ENCODE results near the gene GNAS.
"Not testable (repeated sequence)": the region's sequence is repeated elsewhere in the genome, so short reads cannot be mapped to it uniquely, and the experiment has no call there.

Gene GNAS

GRCh38 chr20:58816957-58817651 lies 35.4 kb upstream of the GNAS start:
- Histone ChIP-seq H3K4me1 (ENCODE audit: control insufficient read depth in 1 of 2, insufficient read depth in 1 of 2, low read depth in 1 of 2, low read length in 1 of 2) (no peaks in the 10 kb centered on the region), H3K4me3 (ENCODE audit: low read depth in 1 of 2, low read length in 1 of 2) (no peak overlapping the region), H3K27me3 (no peaks in the 10 kb centered on the region), H3K27ac (no peak overlapping the region), H3K36me3 (no peaks in the 10 kb centered on the region), H3K9me3 (no peaks in the 10 kb centered on the region)
- no peak for TF ChIP-seq CTCF (IDR thresholded peaks at IDR 0.05)

GRCh38 chr20:58817748-58818147 lies 34.8 kb upstream of the GNAS start:
- H3K27me3 ChIP-seq: no peaks in the 10 kb centered on the region
- H3K36me3 ChIP-seq: no peaks in the 10 kb centered on the region

GRCh38 chr20:58818586-58819285 lies 33.8 kb upstream of the GNAS start:
- TF ChIP-seq CTCF (IDR thresholded peaks at IDR 0.05): no peak
- Histone ChIP-seq H3K27me3 (no peaks in the 10 kb centered on the region), H3K4me1 (ENCODE audit: control insufficient read depth in 1 of 2, insufficient read depth in 1 of 2, low read depth in 1 of 2, low read length in 1 of 2) (no peaks in the 10 kb centered on the region), H3K4me3 (ENCODE audit: low read depth in 1 of 2, low read length in 1 of 2) (no peak overlapping the region), H3K27ac (no peak overlapping the region), H3K9me3 (no peaks in the 10 kb centered on the region), H3K36me3 (no peaks in the 10 kb centered on the region)

More at GRCh38 chr20:58817748-58818147, 34.8 kb upstream of the GNAS start:
- Histone ChIP-seq H3K4me1 (ENCODE audit: control insufficient read depth in 1 of 2, insufficient read depth in 1 of 2, low read depth in 1 of 2, low read length in 1 of 2) (no peaks in the 10 kb centered on the region), H3K27ac (no peak overlapping the region), H3K9me3 (no peaks in the 10 kb centered on the region), H3K4me3 (ENCODE audit: low read depth in 1 of 2, low read length in 1 of 2) (no peak overlapping the region)
- TF ChIP-seq CTCF (IDR thresholded peaks at IDR 0.05): no peak

- TF ChIP-seq CTCF (IDR thresholded peaks at IDR 0.05): no peak
- H3K27me3 ChIP-seq: no peaks in the 10 kb centered on the region
- H3K4me3 ChIP-seq (ENCODE audit: low read depth in 1 of 2, low read length in 1 of 2): no peak overlapping the region
- no peak overlapping the region for H3K27ac ChIP-seq
- no peaks in the 10 kb centered on the region for H3K4me1 ChIP-seq (ENCODE audit: control insufficient read depth in 1 of 2, insufficient read depth in 1 of 2, low read depth in 1 of 2, low read length in 1 of 2)
- H3K36me3 ChIP-seq: no peaks in the 10 kb centered on the region
- no peaks in the 10 kb centered on the region for H3K9me3 ChIP-seq
These were observed 32.6 kb upstream of the GNAS start for GRCh38 chr20:58819921-58820320.

GRCh38 chr20:58820515-58820914 lies 32.0 kb upstream of the GNAS start:
- not testable (repeated sequence) for H3K27me3 ChIP-seq

GRCh38 chr20:58822149-58822548 lies 30.4 kb upstream of the GNAS start:
- H3K9me3 ChIP-seq: no peaks in the 10 kb centered on the region
- no peaks in the 10 kb centered on the region for H3K27me3 ChIP-seq
- H3K4me3 ChIP-seq (ENCODE audit: low read depth in 1 of 2, low read length in 1 of 2): no peak overlapping the region
- no peaks in the 10 kb centered on the region for H3K4me1 ChIP-seq (ENCODE audit: control insufficient read depth in 1 of 2, insufficient read depth in 1 of 2, low read depth in 1 of 2, low read length in 1 of 2)
- TF ChIP-seq CTCF (IDR thresholded peaks at IDR 0.05): no peak
- H3K36me3 ChIP-seq: no peaks in the 10 kb centered on the region
- H3K27ac ChIP-seq: no peak overlapping the region

More at GRCh38 chr20:58820515-58820914, 32.0 kb upstream of the GNAS start:
- not testable (repeated sequence) for H3K36me3 ChIP-seq; H3K4me1 ChIP-seq (ENCODE audit: control insufficient read depth in 1 of 2, insufficient read depth in 1 of 2, low read depth in 1 of 2, low read length in 1 of 2); H3K9me3 ChIP-seq; H3K27ac ChIP-seq; H3K4me3 ChIP-seq (ENCODE audit: low read depth in 1 of 2, low read length in 1 of 2)
